ENCODE results near the gene DPEP2. TPM values are rescaled to one million over a fixed set of nuclear protein-coding genes. Genes with fewer than 3 reads are reported as not detected.

Gene DPEP2
- total RNA-seq, 1 experiment from 2014 or later = not detected

DNA sequence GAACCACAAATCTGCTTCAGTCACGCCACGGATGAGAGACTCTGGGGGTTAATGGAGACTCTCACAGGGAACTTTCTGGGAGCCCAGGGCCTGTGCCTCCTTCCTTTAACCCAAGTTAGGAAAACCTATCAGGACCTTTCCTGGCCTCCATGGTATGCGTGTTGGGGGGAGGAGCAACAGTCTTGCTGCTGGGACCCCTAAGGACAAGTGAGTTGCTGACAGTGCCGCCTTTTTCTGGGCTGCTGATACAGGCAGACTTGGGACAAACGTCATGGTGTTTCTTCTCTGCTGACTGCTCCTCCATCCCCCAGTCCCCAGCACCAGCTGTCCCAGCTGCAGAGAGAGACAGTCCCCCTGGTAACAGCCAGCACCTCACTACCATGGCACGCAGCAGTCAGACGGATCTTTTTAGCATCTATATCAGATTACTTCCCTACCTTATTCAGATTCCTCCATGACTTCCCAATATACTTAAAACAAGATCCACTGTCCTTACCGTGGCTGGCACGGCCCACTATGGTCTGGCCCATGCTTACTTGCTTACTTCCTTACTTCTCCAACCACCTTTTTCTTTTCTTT is 10.0 kb upstream of the DPEP2 start:
- intact Hi-C loops (cut with micrococcal nuclease) = no loop called here

DNA sequence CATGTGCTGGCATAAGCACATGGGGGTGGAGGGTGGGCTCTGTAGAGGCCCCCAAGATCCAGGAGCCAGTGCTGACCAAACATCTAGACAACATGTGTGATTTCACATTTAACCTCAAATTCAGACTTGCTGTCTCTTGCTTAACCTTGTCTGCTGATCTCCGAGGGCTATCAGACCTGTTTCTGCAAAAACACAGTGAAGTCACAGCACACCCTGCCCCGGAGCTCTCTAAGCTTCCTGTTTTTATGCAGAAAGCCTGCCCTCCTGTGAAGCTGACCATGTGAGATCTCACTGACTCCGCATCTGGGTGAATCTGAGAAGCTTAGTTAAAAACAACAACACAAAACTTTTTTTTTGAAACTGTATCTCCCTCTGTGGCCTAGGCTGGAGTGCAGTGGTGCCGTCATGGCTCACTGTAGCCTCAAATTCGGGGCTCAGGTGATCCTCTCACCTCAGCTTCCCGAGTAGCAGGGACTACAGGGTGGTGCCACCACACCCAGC is 6.6 kb upstream of the DPEP2 start:
- DNase-seq (ENCODE audit: low read depth, low spot score) (no peak), ATAC-seq (no peak)
- H2AFZ ChIP-seq (ENCODE audit: low read depth, low read length, poor library complexity, severe bottlenecking) = no peak overlapping the region
- H3K4me2 ChIP-seq (ENCODE audit: low read length) = no peak overlapping the region
- H3K9me2 ChIP-seq (ENCODE audit: insufficient read depth) = no peaks in the 10 kb centered on the region
- BruUV-seq (replicated peaks) = no TSS peak
- RAD21 ChIA-PET (ENCODE audit: low non-redundant PET in 1 of 2, low total read pairs in 2 of 2, uncharacterized antibody in 2 of 2, unreplicated experiment in 2 of 2) = no interaction called here
- CTCF ChIA-PET = no interaction called here
- H3K9me3 ChIP-seq (ENCODE audit: control insufficient read depth in 1 of 2, insufficient read depth in 1 of 2, low read depth in 1 of 2, low read length in 2 of 2) = no peaks in the 10 kb centered on the region
- intact Hi-C loops (cut with micrococcal nuclease) = no loop called here
- H3K4me1 ChIP-seq (ENCODE audit: control insufficient read depth in 1 of 2, insufficient read depth in 2 of 2, low read length in 2 of 2) = no peaks in the 10 kb centered on the region
- no peaks in the 10 kb centered on the region for H3K36me3 ChIP-seq (ENCODE audit: control insufficient read depth in 1 of 2, insufficient read depth in 2 of 2, low read length in 2 of 2)
- no peak overlapping the region for H3K27ac ChIP-seq (ENCODE audit: low read depth, low read length)
- H3K4me3 ChIP-seq (replicated peaks in 1 of 2; ENCODE audit: low read depth in 1 of 2, low read length in 2 of 2) = no peak overlapping the region
- H3K27me3 ChIP-seq (ENCODE audit: insufficient read depth, low read length) = no peaks in the 10 kb centered on the region
- no peaks in the 10 kb centered on the region for H3K79me2 ChIP-seq (ENCODE audit: insufficient read depth, low read length)
- no peak overlapping the region for H3K9ac ChIP-seq (ENCODE audit: low read length)
- H4K20me1 ChIP-seq (ENCODE audit: insufficient read depth) = no peaks in the 10 kb centered on the region
- POLR2A ChIA-PET = no interaction called here
- TF ChIP-seq FOSL1 (IDR thresholded peaks at IDR 0.05; ENCODE audit: low read depth) (no peak), EGR1 (IDR thresholded peaks at IDR 0.05; ENCODE audit: low read depth) (no peak), SIN3A (IDR thresholded peaks at IDR 0.05; ENCODE audit: low read depth) (no peak), POLR2AphosphoS5 (IDR thresholded peaks at IDR 0.05; ENCODE audit: low read depth, low read length) (no peak), EZH2phosphoT487 (IDR thresholded peaks at IDR 0.05; ENCODE audit: borderline replicate concordance) (no peak), POLR2A (IDR thresholded peaks at IDR 0.05; ENCODE audit: borderline replicate concordance, extremely low read depth, insufficient read depth, insufficient read length) (no peak)
- TF ChIP-seq, protein P1, sequence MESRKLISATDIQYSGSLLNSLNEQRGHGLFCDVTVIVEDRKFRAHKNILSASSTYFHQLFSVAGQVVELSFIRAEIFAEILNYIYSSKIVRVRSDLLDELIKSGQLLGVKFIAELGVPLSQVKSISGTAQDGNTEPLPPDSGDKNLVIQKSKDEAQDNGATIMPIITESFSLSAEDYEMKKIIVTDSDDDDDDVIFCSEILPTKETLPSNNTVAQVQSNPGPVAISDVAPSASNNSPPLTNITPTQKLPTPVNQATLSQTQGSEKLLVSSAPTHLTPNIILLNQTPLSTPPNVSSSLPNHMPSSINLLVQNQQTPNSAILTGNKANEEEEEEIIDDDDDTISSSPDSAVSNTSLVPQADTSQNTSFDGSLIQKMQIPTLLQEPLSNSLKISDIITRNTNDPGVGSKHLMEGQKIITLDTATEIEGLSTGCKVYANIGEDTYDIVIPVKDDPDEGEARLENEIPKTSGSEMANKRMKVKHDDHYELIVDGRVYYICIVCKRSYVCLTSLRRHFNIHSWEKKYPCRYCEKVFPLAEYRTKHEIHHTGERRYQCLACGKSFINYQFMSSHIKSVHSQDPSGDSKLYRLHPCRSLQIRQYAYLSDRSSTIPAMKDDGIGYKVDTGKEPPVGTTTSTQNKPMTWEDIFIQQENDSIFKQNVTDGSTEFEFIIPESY (IDR thresholded peaks at IDR 0.05; ENCODE audit: extremely low read depth, insufficient replicate concordance, low read length) = no peak
- TF ChIP-seq, protein P2, sequence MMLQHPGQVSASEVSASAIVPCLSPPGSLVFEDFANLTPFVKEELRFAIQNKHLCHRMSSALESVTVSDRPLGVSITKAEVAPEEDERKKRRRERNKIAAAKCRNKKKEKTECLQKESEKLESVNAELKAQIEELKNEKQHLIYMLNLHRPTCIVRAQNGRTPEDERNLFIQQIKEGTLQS (IDR thresholded peaks at IDR 0.05) = no peak
- TF ChIP-seq, protein P3, sequence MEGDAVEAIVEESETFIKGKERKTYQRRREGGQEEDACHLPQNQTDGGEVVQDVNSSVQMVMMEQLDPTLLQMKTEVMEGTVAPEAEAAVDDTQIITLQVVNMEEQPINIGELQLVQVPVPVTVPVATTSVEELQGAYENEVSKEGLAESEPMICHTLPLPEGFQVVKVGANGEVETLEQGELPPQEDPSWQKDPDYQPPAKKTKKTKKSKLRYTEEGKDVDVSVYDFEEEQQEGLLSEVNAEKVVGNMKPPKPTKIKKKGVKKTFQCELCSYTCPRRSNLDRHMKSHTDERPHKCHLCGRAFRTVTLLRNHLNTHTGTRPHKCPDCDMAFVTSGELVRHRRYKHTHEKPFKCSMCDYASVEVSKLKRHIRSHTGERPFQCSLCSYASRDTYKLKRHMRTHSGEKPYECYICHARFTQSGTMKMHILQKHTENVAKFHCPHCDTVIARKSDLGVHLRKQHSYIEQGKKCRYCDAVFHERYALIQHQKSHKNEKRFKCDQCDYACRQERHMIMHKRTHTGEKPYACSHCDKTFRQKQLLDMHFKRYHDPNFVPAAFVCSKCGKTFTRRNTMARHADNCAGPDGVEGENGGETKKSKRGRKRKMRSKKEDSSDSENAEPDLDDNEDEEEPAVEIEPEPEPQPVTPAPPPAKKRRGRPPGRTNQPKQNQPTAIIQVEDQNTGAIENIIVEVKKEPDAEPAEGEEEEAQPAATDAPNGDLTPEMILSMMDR (IDR thresholded peaks at IDR 0.05 in 2 of 3, conservative IDR thresholded peaks at IDR 0.05 in 1 of 3; ENCODE audit: borderline replicate concordance in 1 of 3, insufficient read depth in 1 of 3, low read depth in 2 of 3, low read length in 2 of 3) = no peak

More for the DNA sequence above, 10.0 kb upstream of the DPEP2 start:
- Histone ChIP-seq H3K9me2 (ENCODE audit: insufficient read depth) (no peaks in the 10 kb centered on the region), H3K4me3 (replicated peaks in 1 of 2; ENCODE audit: low read depth in 1 of 2, low read length in 2 of 2) (no peak overlapping the region), H3K27ac (ENCODE audit: low read depth, low read length) (no peak overlapping the region), H3K9ac (ENCODE audit: low read length) (no peak overlapping the region), H2AFZ (ENCODE audit: low read depth, low read length, poor library complexity, severe bottlenecking) (no peak overlapping the region), H3K27me3 (ENCODE audit: insufficient read depth, low read length) (no peaks in the 10 kb centered on the region), H3K36me3 (ENCODE audit: control insufficient read depth in 1 of 2, insufficient read depth in 2 of 2, low read length in 2 of 2) (no peaks in the 10 kb centered on the region), H4K20me1 (ENCODE audit: insufficient read depth) (no peaks in the 10 kb centered on the region), H3K9me3 (ENCODE audit: control insufficient read depth in 1 of 2, insufficient read depth in 1 of 2, low read depth in 1 of 2, low read length in 2 of 2) (no peaks in the 10 kb centered on the region), H3K79me2 (ENCODE audit: insufficient read depth, low read length) (no peaks in the 10 kb centered on the region), H3K4me1 (ENCODE audit: control insufficient read depth in 1 of 2, insufficient read depth in 2 of 2, low read length in 2 of 2) (no peaks in the 10 kb centered on the region), H3K4me2 (ENCODE audit: low read length) (no peak overlapping the region)
- POLR2A ChIA-PET = no interaction called here
- no peak for TF ChIP-seq SP1 (IDR thresholded peaks at IDR 0.05; ENCODE audit: low read depth)
- no peak for TF ChIP-seq CBX3 (IDR thresholded peaks at IDR 0.05; ENCODE audit: low read depth)
- no peak for TF ChIP-seq CEBPB (IDR thresholded peaks at IDR 0.05; ENCODE audit: low read depth)
- no peak for TF ChIP-seq YY1 (IDR thresholded peaks at IDR 0.05; ENCODE audit: extremely low read depth, insufficient replicate concordance, low read depth, low read length)
- TF ChIP-seq, protein P3 (IDR thresholded peaks at IDR 0.05 in 2 of 3, conservative IDR thresholded peaks at IDR 0.05 in 1 of 3; ENCODE audit: borderline replicate concordance in 1 of 3, insufficient read depth in 1 of 3, low read depth in 2 of 3, low read length in 2 of 3) = no peak
- no peak for DNase-seq (ENCODE audit: low read depth, low spot score)
- RAD21 ChIA-PET (ENCODE audit: low non-redundant PET in 1 of 2, low total read pairs in 2 of 2, uncharacterized antibody in 2 of 2, unreplicated experiment in 2 of 2) = no interaction called here
- CTCF ChIA-PET = no interaction called here
- BruUV-seq (replicated peaks) = no TSS peak
- ATAC-seq = no peak
